HG02571 (cell line): ENCODE results near the gene EPB41L1.
"Not testable (repeated sequence)": the region's sequence is repeated elsewhere in the genome, so short reads cannot be mapped to it uniquely, and the experiment has no call there.

Experiments used
- ATAC-seq: cut with Tn5 transposase; IDR thresholded peaks from one replicate; pipeline ENCODE4 v1.9.1; 2021; ENCODE audit warnings: mild to moderate bottlenecking, moderate library complexity; ENCODE audit not compliant: unreplicated experiment

EPB41L1 gene

DNA sequence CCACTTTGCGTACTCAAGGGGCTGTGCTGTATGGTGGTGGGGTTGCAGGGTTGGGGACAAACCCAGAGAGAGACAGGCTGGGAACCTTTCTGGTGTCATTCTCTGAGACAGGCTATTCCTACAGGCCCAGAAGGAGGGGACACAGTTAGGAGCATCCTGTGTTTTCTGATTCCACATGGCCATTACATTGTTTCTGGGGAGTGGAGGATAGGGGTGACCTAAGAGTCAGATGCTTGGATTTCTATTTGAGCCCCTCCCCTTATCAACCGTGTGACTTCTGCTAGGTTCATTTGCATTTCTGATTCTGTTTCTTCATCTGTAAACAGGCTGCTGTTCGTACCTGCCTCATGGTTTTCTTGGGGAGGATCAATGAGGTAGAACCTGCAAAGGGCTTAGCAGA, 29.4 kb upstream of the EPB41L1 start:
- no peak for ATAC-seq

DNA sequence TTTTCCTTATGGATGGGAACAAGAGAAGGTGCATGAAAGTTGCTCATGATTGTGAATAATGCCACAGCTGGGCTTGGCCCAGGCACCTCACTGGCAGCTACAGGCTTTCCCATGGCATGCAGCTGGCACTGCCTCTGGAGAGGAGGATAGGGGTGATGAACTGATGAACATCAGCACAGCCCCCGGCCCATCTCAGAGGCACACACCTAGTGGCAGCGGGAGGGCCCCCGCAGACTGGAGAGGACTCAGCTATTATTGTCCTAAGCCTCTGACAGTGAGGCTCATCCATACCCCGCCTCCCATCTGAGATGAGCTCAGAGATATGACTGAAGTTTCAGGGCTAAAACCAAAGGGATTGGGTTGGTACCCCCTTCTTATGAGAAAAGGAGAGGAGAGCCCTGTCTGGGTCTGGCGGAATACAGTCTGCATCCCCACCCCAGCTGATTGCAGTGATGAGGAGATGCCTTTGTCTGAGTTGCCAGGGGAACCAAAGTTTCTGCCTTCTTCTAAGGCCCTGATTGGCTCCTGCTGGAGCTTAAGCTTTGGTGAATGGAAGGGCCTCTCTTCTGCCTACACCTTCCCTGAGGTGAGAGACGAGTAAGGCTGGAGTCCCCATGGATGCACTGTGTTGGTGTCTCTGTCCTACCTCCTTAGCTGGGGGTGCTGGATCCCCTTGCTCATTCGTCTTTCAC, 27.6 kb upstream of the EPB41L1 start:
- no peak for ATAC-seq

DNA sequence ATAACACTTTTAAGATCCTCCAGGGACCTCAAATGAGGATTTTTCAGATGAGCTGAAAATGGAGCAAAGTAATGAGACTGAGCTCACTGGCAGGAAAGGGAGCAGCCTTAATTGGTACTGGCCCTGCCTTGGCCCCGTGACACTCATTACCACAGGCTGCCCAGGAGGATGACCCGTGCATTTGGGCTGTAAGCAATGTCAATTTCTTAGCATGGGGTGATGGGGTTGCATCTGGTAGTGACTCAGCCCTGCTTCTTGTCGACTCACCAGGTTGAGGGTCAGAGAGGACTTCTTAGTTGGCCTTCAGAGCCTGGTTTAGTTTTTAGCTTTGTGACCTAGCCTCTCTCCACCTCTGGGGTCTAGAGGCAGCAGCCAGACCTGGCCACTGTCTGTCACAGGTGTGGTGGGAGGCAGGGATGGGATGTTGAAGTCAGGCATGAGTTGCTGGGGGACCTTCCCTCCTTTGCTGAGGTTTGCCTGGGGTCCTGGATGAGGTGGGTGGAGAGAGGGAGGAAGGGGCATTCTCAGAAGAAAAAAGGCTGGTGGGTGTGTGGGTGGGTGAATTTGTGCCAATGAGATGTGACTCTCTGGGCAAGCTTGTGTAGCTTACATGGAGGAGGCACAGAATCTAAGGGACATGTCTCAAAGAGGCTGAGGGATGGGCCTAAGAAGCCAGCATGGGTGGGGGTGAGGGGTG, 25.9 kb upstream of the EPB41L1 start:
- ATAC-seq, result no peak

DNA sequence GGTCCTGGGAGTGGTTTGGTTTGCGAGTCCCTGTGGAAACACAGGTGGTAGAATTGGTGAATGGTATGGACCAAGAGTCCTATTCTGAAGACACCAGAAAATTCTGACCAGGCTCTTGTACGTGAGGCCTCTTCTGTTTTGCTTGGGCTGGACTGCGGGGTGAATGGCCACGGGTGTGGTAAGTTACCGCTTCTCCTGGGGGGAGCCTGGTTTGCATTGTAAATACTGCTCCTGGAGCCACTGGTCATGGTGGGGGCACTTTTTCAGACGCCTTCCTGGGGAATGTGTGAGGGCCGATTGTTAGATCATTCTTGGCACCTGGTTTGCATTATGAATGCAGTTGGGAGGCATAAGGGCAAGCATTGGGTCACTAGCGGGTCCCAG, 25.4 kb upstream of the EPB41L1 start:
- no peak for ATAC-seq

DNA sequence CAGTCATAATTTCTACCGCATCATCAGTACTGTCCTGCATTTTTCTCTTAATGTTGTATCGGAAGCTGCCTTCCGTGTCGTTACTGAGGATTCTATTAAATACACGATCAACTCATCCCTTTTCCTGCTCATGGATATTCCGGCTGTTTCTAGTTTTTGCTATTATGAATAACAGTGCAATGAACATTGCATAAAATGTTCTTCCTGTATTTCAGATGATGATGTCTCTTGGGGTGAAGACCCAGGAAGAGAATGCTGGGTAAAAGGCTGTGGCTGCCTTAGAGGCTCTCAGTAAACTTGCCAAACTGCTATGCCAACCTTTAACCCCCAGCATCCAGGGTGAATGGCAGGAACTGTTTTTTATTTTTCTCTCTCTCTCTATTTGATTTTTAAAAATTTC, 24.1 kb upstream of the EPB41L1 start:
- no peak for ATAC-seq

DNA sequence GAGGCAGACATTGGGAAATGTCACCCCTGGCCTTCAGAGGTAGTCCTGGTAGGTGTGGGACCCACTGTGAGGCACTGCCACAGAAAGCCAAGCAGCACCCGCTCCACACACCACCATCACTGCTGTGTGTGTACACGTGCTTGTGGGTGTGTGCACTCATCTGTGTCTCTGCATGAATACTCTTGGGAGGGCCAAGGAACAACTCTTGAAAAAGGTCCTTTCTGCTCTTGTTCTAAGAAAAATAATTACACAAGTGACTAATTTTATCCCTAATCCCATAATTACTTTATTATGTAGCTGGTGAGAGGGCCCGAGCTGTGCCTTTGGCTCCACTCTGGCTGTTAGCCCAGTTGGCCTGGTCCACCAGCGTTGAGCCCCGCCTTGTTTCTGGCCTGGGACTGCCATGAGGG, 21.7 kb upstream of the EPB41L1 start:
- ATAC-seq, result no peak

DNA sequence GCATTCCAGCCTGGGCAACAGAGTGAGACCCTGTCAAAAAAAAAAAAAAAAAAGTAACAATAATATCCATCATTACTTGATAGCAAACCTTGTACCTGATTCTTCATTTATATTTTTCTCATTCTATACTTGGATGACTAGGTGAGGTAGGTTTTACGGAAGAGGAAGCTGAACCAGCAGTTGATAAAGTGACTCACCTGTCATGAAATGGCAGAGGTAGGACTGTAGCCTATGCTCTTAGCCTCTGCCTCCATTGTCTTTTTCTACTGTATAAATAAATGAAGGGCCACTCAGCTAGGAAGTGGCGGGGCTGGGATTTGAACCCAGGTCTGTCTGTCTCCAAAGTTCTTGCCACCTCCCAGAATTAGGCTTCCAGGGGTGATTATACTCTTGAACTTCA, 20.7 kb upstream of the EPB41L1 start:
- ATAC-seq, result no peak

DNA sequence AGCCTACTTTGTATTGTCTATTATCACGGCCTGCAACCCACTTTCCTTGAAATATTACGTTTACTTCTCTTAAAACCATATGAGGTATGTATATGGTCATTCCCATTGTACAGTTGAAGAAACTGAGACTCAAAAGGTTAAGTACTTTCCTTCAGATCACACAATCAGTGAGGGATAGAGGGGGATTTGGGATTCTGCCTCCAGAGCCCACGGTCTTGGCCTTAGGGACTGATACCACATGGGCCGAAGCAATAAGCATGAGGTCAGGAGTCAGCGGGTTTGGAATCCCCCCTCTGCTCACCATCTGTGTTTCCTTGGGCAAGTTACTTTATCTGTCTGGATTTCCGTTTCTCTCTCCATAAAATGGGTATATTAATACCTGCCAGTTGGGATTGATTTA, 19.4 kb upstream of the EPB41L1 start:
- no peak for ATAC-seq

DNA sequence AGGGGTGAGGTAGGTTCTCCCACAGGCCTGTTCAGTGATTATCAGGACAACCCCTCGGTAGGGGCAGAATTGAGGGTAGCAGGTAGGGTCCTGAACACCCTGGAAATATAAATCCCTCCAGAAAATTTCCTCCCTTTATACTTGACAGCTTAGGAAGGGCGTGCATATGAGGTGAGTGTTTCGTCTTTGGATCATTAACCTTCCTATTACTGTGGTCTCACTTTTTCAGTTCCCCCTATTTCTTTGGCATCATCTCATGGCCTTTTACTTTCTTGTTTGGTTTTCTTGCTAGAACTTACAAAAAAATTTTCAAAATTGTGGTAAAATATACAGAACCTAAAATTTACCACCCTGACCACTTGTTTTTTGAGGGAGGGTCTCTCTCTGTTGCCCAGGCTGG, 18.7 kb upstream of the EPB41L1 start:
- ATAC-seq, result no peak

DNA sequence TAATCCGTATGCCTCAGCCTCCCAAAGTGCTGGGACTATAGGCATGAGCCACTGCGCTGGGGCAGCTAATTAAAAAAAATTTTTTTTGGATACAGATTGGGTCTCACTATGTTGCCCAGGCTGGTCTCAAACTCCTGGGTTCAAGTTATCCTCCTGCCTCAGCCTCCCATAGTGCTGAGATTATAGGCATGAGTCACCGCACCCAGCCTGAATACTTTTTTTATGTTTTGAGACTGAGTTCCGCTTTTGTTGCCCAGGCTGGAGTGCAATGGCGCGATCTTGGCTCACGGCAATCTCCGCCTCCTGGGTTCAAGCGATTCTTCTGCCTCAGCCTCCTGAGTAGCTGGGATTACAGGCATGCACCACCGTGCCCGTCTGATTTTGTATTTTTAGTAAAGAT, 17.2 kb upstream of the EPB41L1 start:
- ATAC-seq, result not testable (repeated sequence)

DNA sequence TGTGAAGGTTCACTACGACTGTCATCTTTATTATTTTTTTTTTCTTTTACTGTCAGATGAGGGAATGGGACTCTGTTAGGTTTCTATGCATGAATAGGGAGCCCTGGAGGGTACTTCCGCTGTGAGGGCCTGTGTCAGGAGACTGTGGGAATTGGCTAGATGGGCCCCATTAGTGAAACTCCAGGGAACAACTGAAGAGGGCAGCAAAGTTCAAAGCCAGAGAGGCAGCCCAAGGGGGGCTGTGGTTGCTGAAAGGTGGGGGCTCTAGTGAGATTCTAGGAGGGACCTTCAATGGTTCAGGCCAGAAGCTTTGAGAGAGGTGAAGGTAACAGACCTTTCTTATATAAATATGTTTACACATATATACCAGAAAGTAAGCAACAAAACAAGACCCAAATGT, 13.2 kb upstream of the EPB41L1 start:
- no peak for ATAC-seq

DNA sequence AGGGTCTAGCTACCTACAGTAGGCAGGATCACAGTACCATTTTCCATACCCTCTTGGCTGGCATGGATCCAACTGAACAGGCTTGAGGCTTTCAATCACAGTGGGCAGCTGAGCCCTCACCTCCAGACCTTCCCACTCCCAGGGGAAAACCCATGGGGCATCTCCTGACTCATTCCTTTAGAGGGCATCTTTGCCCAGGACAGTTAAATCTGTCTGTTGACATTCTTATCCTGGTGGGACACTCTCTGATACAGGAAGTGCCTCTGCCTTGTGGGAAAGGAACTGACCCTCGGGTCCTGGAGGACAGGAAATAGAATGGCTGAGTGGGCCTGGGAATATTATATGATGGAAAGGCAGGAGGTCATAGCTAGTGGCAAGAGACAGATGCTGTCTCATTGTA, 10.2 kb upstream of the EPB41L1 start:
- no peak for ATAC-seq

DNA sequence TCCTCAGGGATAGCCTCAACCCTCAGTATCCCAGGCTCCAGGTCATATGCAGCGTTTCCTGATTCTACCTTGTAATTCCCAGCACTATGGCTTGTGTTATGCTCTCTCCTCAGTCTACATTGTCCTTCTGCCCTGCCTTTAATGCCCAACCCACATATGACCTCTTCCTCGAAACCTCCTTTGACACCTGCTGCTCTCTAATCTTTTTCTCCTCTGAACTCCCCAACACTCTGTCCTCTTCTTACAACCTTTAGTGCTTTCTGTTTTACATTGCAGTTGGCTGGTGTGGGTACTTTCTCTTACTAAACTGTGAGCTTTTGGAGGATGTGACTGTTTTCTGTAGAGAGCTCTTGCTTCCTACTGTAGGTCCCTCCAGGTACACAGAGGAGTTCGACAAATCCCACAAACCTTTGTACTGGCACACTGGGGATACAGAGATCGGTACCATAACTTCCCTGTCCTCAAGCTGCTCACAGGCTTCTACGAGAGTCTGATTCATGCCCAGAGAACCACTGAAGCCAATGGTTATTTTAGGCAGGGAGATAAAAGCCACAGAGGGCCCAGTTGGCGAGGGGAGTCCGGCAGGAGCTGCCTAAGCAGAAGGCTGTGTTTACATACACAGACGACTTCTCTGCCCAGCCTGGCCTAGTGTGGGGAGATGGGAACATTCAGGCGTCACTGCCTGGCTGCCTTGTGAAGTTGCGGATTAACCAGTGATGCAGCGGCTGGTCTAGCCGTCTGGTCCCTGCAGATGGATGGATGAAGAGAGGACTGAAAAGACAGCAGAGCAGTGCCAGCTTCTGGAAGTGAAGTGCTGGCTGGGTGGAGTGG, 8.4 kb upstream of the EPB41L1 start:
- ATAC-seq, result no peak

DNA sequence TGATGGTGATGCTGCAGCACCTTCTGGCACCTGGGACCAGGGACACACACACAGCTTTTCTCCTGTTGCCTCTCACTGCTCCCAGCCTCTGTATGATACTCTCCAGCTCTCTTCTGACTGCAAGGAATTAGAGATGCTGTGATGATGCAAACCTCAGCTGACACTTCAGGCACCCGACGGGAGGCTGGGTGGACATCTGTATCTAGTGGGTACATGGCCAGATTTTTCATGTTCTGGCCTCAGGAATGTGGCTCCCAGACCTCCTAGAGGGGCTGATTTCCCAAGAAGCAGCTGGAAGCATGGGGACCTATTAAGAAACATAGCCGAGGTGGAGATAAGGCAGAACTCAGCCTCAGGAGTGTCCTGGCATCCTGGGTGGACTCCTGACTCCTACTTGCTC, 6.8 kb upstream of the EPB41L1 start:
- ATAC-seq, result no peak

DNA sequence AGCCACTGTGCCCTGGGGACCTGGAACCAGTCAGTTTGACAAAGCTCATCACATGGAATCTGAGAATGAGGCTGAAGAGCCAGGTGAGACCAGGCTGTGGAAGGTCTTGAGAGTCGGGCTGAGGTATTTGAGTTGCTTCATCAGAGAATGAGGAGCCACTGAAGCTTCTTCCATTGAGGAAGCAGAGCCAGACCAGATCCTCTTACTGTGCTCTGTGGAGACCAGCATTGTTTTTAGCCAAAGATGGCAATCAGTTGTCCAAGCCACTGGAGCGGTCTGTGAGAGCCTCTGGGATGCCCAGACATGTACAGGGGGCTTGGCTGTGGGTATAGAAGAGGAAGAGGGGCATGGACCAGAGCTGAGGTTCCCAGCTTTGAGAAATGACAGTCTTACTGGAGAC, 6.1 kb upstream of the EPB41L1 start:
- ATAC-seq, result no peak

DNA sequence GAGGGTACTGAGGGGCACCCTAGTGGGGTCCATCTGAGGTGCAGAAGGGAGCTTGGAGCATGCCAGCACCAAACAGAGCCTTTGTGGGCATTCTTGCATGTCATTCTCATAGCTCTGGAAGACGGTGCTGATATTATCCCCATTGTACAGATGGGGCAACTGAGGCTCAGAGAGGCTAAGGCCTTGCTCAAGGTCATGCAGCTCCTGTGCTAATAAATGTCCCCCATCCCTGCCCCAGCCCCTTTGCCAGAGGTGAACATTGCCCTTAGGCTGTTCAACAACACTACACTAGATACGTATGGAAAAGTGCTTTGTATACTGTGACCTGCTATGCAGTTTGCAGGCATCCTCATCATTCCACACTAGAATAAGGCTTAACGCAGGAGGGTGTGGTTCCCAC, 5.5 kb upstream of the EPB41L1 start:
- no peak for ATAC-seq

DNA sequence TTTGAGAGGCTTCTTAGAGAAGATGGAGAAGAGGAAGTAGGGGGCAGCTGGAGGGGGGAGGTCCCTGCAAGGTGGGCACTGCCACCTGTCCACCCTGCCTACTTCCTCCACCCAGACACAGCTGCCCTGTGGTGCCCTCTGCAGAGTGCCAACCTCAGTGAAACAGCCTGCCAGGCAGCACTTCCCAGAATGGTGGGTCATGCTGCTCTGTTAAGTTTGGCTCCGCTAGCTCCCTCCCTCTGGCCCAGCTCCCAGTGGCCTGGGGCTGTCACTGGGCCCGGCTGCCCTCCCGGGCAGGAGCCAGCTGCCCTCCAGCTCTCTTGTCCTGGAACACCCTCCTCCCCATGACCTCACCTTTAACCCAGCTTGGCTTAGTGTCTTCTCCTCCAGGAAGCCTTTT, 5.1 kb upstream of the EPB41L1 start:
- no peak for ATAC-seq

DNA sequence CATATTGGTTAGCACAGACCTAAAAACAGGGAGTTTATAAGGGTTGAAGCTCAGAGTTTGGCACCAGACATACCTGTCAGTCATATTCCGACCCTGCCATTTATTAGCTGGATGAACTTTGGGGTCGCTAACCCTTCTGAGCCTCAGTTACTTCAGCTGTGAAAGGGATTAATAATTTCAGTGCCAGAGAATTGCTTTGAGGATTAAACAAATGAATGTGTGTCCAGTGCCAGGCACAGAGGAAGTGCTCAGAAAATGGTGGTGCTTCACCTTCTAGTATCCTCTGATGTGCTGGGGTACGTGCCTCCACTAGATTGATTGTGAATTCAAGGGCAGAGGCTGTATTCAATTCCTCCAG, 4.1 kb upstream of the EPB41L1 start:
- no peak for ATAC-seq

DNA sequence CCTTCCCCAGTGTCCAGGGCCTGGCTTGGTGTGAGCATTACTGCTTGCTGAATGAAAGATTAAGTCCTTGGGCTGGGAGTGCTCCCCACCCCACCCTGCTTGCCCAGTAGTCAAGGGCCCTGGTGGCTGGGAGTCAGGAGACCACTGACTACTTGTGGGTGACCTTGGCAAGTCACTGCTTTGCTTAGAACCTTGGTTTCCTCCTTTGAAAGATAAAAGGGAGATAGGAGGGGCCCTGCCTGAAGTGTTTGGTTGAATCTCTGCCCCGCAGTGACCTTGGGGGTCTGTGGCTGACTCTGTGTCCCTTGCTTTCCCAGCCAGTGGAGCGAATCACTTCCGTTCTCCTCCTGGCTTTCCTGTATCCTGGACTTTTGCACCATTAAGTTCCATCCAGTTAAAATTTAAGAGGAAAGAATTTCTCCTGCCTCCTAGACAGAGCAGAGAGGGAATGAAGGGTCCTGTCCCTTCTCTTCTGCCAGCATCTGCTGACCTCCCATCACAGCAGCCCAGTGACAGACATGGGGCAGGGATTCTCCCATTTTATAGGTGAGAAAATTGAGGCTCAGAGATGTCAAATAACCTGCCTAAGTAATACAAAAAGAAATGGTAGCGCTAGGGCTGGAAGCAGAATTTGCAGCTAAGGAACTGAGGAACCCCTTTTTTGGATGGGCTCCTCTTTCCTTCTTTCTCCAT, 3.5 kb upstream of the EPB41L1 start:
- ATAC-seq, result no peak

DNA sequence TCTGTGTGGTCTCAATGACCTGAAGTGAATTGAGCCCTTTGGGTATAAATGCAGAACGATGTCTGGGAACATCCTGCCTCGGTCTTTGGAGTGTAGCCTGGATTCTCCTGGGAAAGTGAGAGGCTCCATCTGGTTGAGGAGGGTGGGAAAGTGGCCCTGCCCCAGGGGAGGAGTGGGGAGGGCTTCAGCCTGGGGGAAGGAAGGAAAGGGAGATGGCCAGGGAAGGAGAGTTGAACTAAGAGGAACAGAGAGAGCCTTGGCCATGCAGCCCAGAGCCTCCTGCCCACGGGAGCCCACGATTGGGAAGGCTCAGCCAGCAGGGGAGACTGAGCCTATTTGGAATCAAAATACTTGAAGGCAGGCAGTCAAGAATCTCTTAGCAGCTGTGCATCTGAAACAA, 2.3 kb upstream of the EPB41L1 start:
- ATAC-seq, result no peak

DNA sequence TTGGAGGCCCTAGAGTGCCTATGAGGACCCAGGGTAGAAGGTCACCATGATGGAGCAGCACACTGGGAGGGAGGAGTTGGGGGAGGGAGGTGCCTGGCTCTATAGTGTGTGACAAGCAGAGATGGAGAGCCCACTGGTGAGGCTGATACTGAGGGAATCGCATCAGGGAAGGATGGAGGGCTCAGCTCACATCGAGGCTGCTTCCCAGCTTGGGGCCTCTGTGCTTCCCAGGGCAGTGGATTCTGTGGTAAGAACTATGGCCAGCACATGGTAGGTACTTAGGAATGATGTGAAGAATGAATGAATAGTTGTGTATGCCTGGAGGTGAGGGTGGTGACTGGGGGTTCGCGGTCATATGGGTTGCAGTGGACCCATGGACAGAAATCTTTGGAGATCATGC, 1.3 kb upstream of the EPB41L1 start:
- ATAC-seq, result no peak
